Smooth muscle cell (in vitro differentiated cells): ENCODE data around the gene SLC9A8. TPM values are rescaled to one million over a fixed set of nuclear protein-coding genes. Genes with fewer than 3 reads are reported as not detected.
"Not testable (repeated sequence)": the region's sequence is repeated elsewhere in the genome, so short reads cannot be mapped to it uniquely, and the experiment has no call there.

Experiments
- DNase-seq: peaks from one replicate; lab custom pipeline; 2025; ENCODE audit not compliant: unreplicated experiment; lab: John Stamatoyannopoulos, UW
- H2AFZ ChIP-seq: fragments of 200-600 bp; sonication (generic); 2 replicates; pipeline ENCODE4 v1.6.0; 2016; ENCODE audit warnings: antibody characterized with exemption, low read depth, mild to moderate bottlenecking
- H3F3A ChIP-seq: fragments of 200-600 bp; sonication (generic); 2 replicates; pipeline ENCODE4 v1.6.0; 2017; ENCODE audit warnings: antibody characterized with exemption, low read depth
- H3K27ac ChIP-seq: fragments of 200-600 bp; sonication (generic); 2 replicates; pipeline ENCODE4 v1.5.1; 2016; ENCODE audit warnings: low read depth, mild to moderate bottlenecking
- H3K27me3 ChIP-seq: fragments of 200-600 bp; sonication (generic); 2 replicates; pipeline ENCODE4 v1.6.1; 2016; ENCODE audit warnings: low read depth, mild to moderate bottlenecking
- H3K36me3 ChIP-seq: fragments of 200-600 bp; sonication (generic); 2 replicates; pipeline ENCODE4 v1.5.1; 2016; ENCODE audit warnings: low read depth
- H3K4me1 ChIP-seq: fragments of 200-600 bp; sonication (generic); 2 replicates; pipeline ENCODE4 v1.5.1; 2016; ENCODE audit warnings: low read depth
- H3K4me2 ChIP-seq: fragments of 200-600 bp; sonication (generic); 2 replicates; pipeline ENCODE4 v1.6.0; 2016; ENCODE audit warnings: mild to moderate bottlenecking
- H3K4me3 ChIP-seq: fragments of 200-600 bp; sonication (generic); 2 replicates; pipeline ENCODE4 v1.5.1; 2016; ENCODE audit warnings: mild to moderate bottlenecking
- H3K79me2 ChIP-seq: fragments of 200-600 bp; sonication (generic); 2 replicates; pipeline ENCODE4 v1.6.0; 2016; ENCODE audit warnings: low read depth, mild to moderate bottlenecking
- H3K9ac ChIP-seq: fragments of 200-600 bp; sonication (generic); 2 replicates; pipeline ENCODE4 v1.6.0; 2016; ENCODE audit warnings: low read depth
- H3K9me3 ChIP-seq: fragments of 200-600 bp; sonication (generic); replicated peaks from 2 replicates; pipeline ENCODE4 v1.5.1; 2016; ENCODE audit warnings: low read depth
- H4K20me1 ChIP-seq: fragments of 200-600 bp; sonication (generic); 2 replicates; pipeline ENCODE4 v1.6.0; 2016; ENCODE audit warnings: low read depth
- CTCF ChIP-seq: fragments of 200-600 bp; sonication (generic); IDR thresholded peaks from 2 replicates; pipeline ENCODE4 v1.5.1; 2017; ENCODE audit warnings: borderline replicate concordance, mild to moderate bottlenecking, antibody characterized with exemption; ENCODE audit not compliant: insufficient read depth, poor library complexity, severe bottlenecking
- WGBS: methylation state at CpG from one replicate; pipeline ENCODE4 v1.1.7; 2016; ENCODE audit warnings: low lambda C conversion rate; 5-methylcytosine and 5-hydroxymethylcytosine counted together
- polyA plus RNA-seq: library from polyadenylated mRNA; unstranded; fragments of >200 nt; fragmentation: Nextera tagmentation; extraction: Ambion mirVana; gene quantifications from 2 replicates; pipeline ENCODE4 v1.2.1, GENCODE V29; 2016
- total RNA-seq: library from RNA; depleted of rRNA; stranded (reverse); fragments of >200 nt; gene quantifications from 2 replicates; pipeline ENCODE4 v1.2.3, GENCODE V29; 2014

SLC9A8 gene
- total and polyA plus RNA-seq, 2 experiments from 2014 or later: 2.2 to 4.5 TPM

GRCh38 chr20:49779972-49780371 lies 32.7 kb upstream of the SLC9A8 start:
- H2AFZ ChIP-seq: no peak overlapping the region
- peaks cover 9% of the 10 kb centered on the region for H3K4me1 ChIP-seq
- no peak overlapping the region for H3K4me3 ChIP-seq
- no peak for TF ChIP-seq CTCF
- no peaks in the 10 kb centered on the region for H3K36me3 ChIP-seq
- 92% methylated on average over 1 of the region's 1 CpG for WGBS
- no peaks in the 10 kb centered on the region for H4K20me1 ChIP-seq
- no peaks in the 10 kb centered on the region for H3K9me3 ChIP-seq
- H3K9ac ChIP-seq: no peak overlapping the region
- no peaks in the 10 kb centered on the region for H3K27me3 ChIP-seq
- no peak overlapping the region for H3K4me2 ChIP-seq
- H3K27ac ChIP-seq: no peak overlapping the region
- H3F3A ChIP-seq: peaks cover 4% of the 10 kb centered on the region
- no peaks in the 10 kb centered on the region for H3K79me2 ChIP-seq
- DNase-seq: no peak

- WGBS: 98% methylated on average over 3 of the region's 3 CpGs
- DNase-seq: no peak
Observed at GRCh38 chr20:49781676-49782075, 31.0 kb upstream of the SLC9A8 start.

GRCh38 chr20:49782439-49782838 lies 30.2 kb upstream of the SLC9A8 start:
- 99% methylated on average over 4 of the region's 4 CpGs for WGBS
- not testable (repeated sequence) for H3K79me2 ChIP-seq, H3K4me2 ChIP-seq, H2AFZ ChIP-seq, H3K27me3 ChIP-seq, H3K9me3 ChIP-seq, DNase-seq, H3K4me1 ChIP-seq, H3K4me3 ChIP-seq, H3K27ac ChIP-seq, H3F3A ChIP-seq, H4K20me1 ChIP-seq, H3K36me3 ChIP-seq, H3K9ac ChIP-seq

More at GRCh38 chr20:49781676-49782075, 31.0 kb upstream of the SLC9A8 start:
- no peak overlapping the region for H3K9ac ChIP-seq
- no peak overlapping the region for H2AFZ ChIP-seq
- no peaks in the 10 kb centered on the region for H3F3A ChIP-seq
- H3K27ac ChIP-seq: no peak overlapping the region
- no peak overlapping the region for H3K4me2 ChIP-seq
- no peaks in the 10 kb centered on the region for H3K79me2 ChIP-seq
- H3K4me1 ChIP-seq: no peaks in the 10 kb centered on the region
- no peaks in the 10 kb centered on the region for H3K9me3 ChIP-seq
- H3K4me3 ChIP-seq: no peak overlapping the region
- H3K27me3 ChIP-seq: no peaks in the 10 kb centered on the region
- no peak for TF ChIP-seq CTCF
- no peaks in the 10 kb centered on the region for H3K36me3 ChIP-seq
- H4K20me1 ChIP-seq: no peaks in the 10 kb centered on the region

DNA sequence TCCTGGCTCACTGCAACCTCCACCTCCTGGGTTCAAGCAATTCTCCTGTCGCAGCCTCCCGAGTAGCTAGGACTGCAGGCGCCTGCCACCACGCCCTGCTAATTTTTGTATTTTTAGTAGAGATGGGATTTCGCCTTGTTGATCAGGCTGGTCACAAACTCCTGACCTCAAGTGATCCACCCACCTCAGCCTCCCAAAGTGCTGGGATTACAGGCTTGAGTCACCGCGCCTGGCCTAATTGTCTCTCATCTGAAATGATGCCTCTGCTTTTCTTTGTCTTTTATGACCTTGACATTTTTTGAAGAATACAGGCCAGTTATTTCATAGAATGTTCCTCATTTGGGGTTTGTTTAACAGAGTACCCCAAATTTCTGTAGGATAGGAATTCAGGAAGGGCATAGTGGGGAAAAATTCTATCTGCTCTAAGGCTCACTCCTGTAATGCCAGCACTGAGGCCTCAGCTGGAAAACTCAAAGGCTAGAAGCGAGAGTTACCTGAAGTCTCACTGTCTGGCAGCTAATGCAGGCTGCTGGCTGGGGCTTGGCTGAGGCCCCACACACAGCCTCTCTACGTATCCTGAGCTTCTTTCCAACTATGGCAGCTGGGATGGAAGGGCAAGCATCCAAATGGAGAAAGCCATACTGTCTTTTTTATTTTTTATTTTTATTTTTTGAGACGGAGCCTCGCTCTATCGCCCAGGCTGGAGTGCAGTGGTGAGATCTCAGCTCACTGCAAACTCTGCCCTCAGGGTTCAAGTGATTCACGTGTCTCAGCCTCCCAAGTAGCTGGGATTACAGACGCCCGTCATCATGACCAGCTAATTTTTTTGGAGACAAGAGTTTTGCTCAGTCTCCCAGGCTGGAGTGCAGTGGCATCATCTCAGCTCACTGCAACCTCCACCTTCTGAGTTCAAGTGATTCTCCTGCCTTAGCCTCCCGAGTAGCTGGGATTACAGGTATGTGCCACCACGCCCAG lies 29.3 kb upstream of the SLC9A8 start:
- H3K4me2 ChIP-seq, H3K27me3 ChIP-seq, H3K79me2 ChIP-seq, H4K20me1 ChIP-seq, H3K36me3 ChIP-seq, H3K9ac ChIP-seq, H3K4me3 ChIP-seq, H3K27ac ChIP-seq, H3K4me1 ChIP-seq, H3F3A ChIP-seq, H2AFZ ChIP-seq, DNase-seq, H3K9me3 ChIP-seq: not testable (repeated sequence)
- WGBS: 77% methylated on average over 17 of the region's 17 CpGs
